H9 (cell line): ENCODE data around the gene MSMO1. TPM values are rescaled to one million over a fixed set of nuclear protein-coding genes. Genes with fewer than 3 reads are reported as not detected.

Source experiments
- DNase-seq: peaks from one replicate; pipeline ENCODE4 v3.0.0-alpha.2; 2017
- H2AFZ ChIP-seq: one replicate; pipeline ENCODE4 v1.6.1; 2013; ENCODE audit warnings: mild to moderate bottlenecking, low read length, control low read depth, moderate library complexity
- H2AK5ac ChIP-seq: 2 replicates; pipeline ENCODE4 v1.6.1; 2013; ENCODE audit warnings: low read length, control low read depth, mixed read lengths; ENCODE audit not compliant: insufficient read length
- H2BK120ac ChIP-seq: one replicate; pipeline ENCODE4 v1.6.1; 2013; ENCODE audit warnings: low read depth, mild to moderate bottlenecking, low read length, control low read depth, inconsistent platforms; ENCODE audit not compliant: poor library complexity, severe bottlenecking
- H2BK12ac ChIP-seq: 2 replicates; pipeline ENCODE4 v1.6.1; 2013; ENCODE audit warnings: low read length, control low read depth, mixed read lengths, low read depth; ENCODE audit not compliant: insufficient read length
- H2BK15ac ChIP-seq: 2 replicates; pipeline ENCODE4 v1.6.1; 2013; ENCODE audit warnings: low read depth, low read length, control low read depth
- H2BK20ac ChIP-seq: one replicate; pipeline ENCODE4 v1.6.1; 2013; ENCODE audit warnings: low read depth, mild to moderate bottlenecking, low read length, control low read depth, inconsistent platforms; ENCODE audit not compliant: poor library complexity, severe bottlenecking
- H2BK5ac ChIP-seq: 2 replicates; pipeline ENCODE4 v1.6.1; 2013; ENCODE audit warnings: low read length, control low read depth, mixed read lengths; ENCODE audit not compliant: insufficient read length
- H3K14ac ChIP-seq: 2 replicates; pipeline ENCODE4 v1.6.1; 2013; ENCODE audit warnings: low read length, control low read depth; ENCODE audit not compliant: insufficient read depth
- H3K18ac ChIP-seq: 2 replicates; pipeline ENCODE4 v1.6.1; 2013; ENCODE audit warnings: low read depth, mild to moderate bottlenecking, mixed read lengths, low read length, control low read depth; ENCODE audit not compliant: insufficient read length
- H3K23ac ChIP-seq: 2 replicates; pipeline ENCODE4 v1.6.1; 2013; ENCODE audit warnings: low read length, control low read depth, mixed read lengths, low read depth; ENCODE audit not compliant: insufficient read length
- H3K23me2 ChIP-seq: 2 replicates; pipeline ENCODE4 v1.6.1; 2013; ENCODE audit warnings: low read depth, mild to moderate bottlenecking, mixed read lengths, low read length, control low read depth; ENCODE audit not compliant: insufficient read length, poor library complexity, severe bottlenecking
- H3K27ac ChIP-seq: 2 replicates; pipeline ENCODE4 v1.5.1; 2013; ENCODE audit warnings: low read length, control low read depth, mixed read lengths, low read depth; ENCODE audit not compliant: insufficient read length
- H3K27me3 ChIP-seq: 2 replicates; pipeline ENCODE4 v1.6.1; 2013; ENCODE audit warnings: low read length, control low read depth, inconsistent platforms; ENCODE audit not compliant: insufficient read depth
- H3K4ac ChIP-seq: 2 replicates; pipeline ENCODE4 v1.6.1; 2013; ENCODE audit warnings: low read depth, mild to moderate bottlenecking, control low read depth, inconsistent platforms, low read length, moderate library complexity
- H3K4me1 ChIP-seq: 2 replicates; pipeline ENCODE4 v1.6.1; 2013; ENCODE audit warnings: low read length, control low read depth, inconsistent platforms; ENCODE audit not compliant: insufficient read depth
- H3K4me2 ChIP-seq: 2 replicates; pipeline ENCODE4 v1.6.1; 2013; ENCODE audit warnings: low read length, control low read depth, mixed read lengths; ENCODE audit not compliant: insufficient read length, insufficient read depth
- H3K56ac ChIP-seq: 2 replicates; pipeline ENCODE4 v1.6.1; 2013; ENCODE audit warnings: low read depth, mild to moderate bottlenecking, mixed read lengths, low read length, control low read depth; ENCODE audit not compliant: insufficient read length
- H3K79me1 ChIP-seq: 2 replicates; pipeline ENCODE4 v1.6.1; 2013; ENCODE audit warnings: low read depth, mild to moderate bottlenecking, moderate library complexity, low read length, control low read depth, inconsistent platforms; ENCODE audit not compliant: insufficient read depth, poor library complexity, severe bottlenecking
- H3K79me2 ChIP-seq: 2 replicates; pipeline ENCODE4 v1.6.1; 2013; ENCODE audit warnings: low read length, control low read depth, inconsistent platforms; ENCODE audit not compliant: insufficient read depth
- H3K9ac ChIP-seq: 2 replicates; pipeline ENCODE4 v1.6.1; 2013; ENCODE audit warnings: low read length, control low read depth, mixed read lengths; ENCODE audit not compliant: insufficient read length; ENCODE audit errors: extremely low read depth
- H3K9me3 ChIP-seq: one replicate; pipeline ENCODE4 v1.6.1; 2013; ENCODE audit warnings: low read depth, low read length, inconsistent platforms; ENCODE audit not compliant: control insufficient read depth
- H3T11ph ChIP-seq: one replicate; pipeline ENCODE4 v1.6.1; 2013; ENCODE audit warnings: mild to moderate bottlenecking, low read length, control low read depth, inconsistent platforms
- H4K20me1 ChIP-seq: one replicate; pipeline ENCODE4 v1.6.1; 2013; ENCODE audit not compliant: control insufficient read depth, insufficient read length, insufficient read depth
- H4K5ac ChIP-seq: 2 replicates; pipeline ENCODE4 v1.6.1; 2013; ENCODE audit warnings: low read depth, mild to moderate bottlenecking, mixed read lengths, low read length, control low read depth; ENCODE audit not compliant: insufficient read length
- H4K8ac ChIP-seq: replicated peaks from 2 replicates; pipeline ENCODE4 v1.6.1; 2013; ENCODE audit warnings: low read length, control low read depth, mixed read lengths, low read depth; ENCODE audit not compliant: insufficient read length
- H4K91ac ChIP-seq: 2 replicates; pipeline ENCODE4 v1.6.1; 2013; ENCODE audit warnings: low read depth, mild to moderate bottlenecking, moderate library complexity, mixed read lengths, low read length, control low read depth; ENCODE audit not compliant: insufficient read length
- H3K27ac Mint-ChIP-seq, 3 experiments: 2 replicates in 2 of 3; 3 replicates in 1 of 3; pipeline ENCODE4 v1.8.0; 2020 to 2021; ENCODE audit warnings: mixed read lengths in 3 of 3, mild to moderate bottlenecking in 1 of 3, moderate library complexity in 1 of 3
- H3K27me3 Mint-ChIP-seq: 2 replicates; pipeline ENCODE4 v1.8.0; 2021; ENCODE audit warnings: low read depth, mild to moderate bottlenecking, moderate library complexity, mixed read lengths
- H3K36me3 Mint-ChIP-seq, 3 experiments: 2 replicates in 2 of 3; 3 replicates in 1 of 3; pipeline ENCODE4 v1.8.0; 2020 to 2021; ENCODE audit warnings: low read depth in 3 of 3, mixed read lengths in 3 of 3; ENCODE audit not compliant: insufficient read depth in 1 of 3
- H3K4me1 Mint-ChIP-seq, 2 experiments: 2 replicates each; pipeline ENCODE4 v1.8.0; 2020; ENCODE audit warnings: mixed read lengths in 2 of 2
- H3K4me3 Mint-ChIP-seq, 2 experiments: 2 replicates in 1 of 2; 3 replicates in 1 of 2; pipeline ENCODE4 v1.8.0; 2020 to 2021; ENCODE audit warnings: mild to moderate bottlenecking in 2 of 2, mixed read lengths in 2 of 2, moderate library complexity in 1 of 2
- H3K9me3 Mint-ChIP-seq, 2 experiments: 2 replicates in 1 of 2; 3 replicates in 1 of 2; pipeline ENCODE4 v1.8.0; 2020; ENCODE audit warnings: mild to moderate bottlenecking in 2 of 2, mixed read lengths in 2 of 2, moderate library complexity in 1 of 2
- WGBS: extraction: QIAGEN DNeasy Blood & Tissue Kit; methylation state at CpG from one replicate; pipeline ENCODE4 v1.1.7; 2013; ENCODE audit warnings: missing lambda C conversion rate, low lambda C conversion rate, mixed read lengths; ENCODE audit not compliant: insufficient read length; ENCODE audit errors: extremely low coverage; 5-methylcytosine and 5-hydroxymethylcytosine counted together
- total RNA-seq: library from RNA; stranded (reverse); gene quantifications from 2 replicates; pipeline ENCODE4 v1.2.1, GENCODE V29; 2021
- TF ChIP-seq, protein P1 (sequence below): fragments of 200-600 bp; sonication (generic); conservative IDR thresholded peaks from 3 replicates; pipeline ENCODE4 v1.8.0; 2021; ENCODE audit warnings: antibody characterized with exemption, mild to moderate bottlenecking

The MSMO1 gene
- total RNA-seq, 1 experiment from 2014 or later: 79.3 TPM

DNA sequence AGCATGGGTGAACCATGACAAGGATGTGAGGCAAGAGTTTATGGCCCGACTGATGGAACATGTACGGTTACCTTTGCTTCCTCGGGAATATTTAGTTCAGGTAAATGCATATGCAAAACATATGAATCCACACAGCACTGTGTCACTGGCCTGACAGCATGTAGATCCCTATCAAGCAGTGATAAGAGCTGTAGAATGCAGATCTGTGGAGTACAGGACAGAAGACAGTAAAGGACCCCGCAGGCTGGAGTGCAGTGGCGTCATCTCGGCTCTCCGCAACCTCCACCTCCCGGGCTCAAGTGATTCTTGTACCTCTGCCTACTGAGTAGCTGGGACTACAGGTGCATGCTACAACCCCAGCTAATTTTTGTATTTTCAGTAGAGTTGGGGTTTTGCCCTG is 29.8 kb upstream of the MSMO1 start:
- TF ChIP-seq, protein P1, sequence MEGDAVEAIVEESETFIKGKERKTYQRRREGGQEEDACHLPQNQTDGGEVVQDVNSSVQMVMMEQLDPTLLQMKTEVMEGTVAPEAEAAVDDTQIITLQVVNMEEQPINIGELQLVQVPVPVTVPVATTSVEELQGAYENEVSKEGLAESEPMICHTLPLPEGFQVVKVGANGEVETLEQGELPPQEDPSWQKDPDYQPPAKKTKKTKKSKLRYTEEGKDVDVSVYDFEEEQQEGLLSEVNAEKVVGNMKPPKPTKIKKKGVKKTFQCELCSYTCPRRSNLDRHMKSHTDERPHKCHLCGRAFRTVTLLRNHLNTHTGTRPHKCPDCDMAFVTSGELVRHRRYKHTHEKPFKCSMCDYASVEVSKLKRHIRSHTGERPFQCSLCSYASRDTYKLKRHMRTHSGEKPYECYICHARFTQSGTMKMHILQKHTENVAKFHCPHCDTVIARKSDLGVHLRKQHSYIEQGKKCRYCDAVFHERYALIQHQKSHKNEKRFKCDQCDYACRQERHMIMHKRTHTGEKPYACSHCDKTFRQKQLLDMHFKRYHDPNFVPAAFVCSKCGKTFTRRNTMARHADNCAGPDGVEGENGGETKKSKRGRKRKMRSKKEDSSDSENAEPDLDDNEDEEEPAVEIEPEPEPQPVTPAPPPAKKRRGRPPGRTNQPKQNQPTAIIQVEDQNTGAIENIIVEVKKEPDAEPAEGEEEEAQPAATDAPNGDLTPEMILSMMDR: no peak
- Histone ChIP-seq H3K18ac (no peak overlapping the region), H2BK20ac (no peak overlapping the region), H3K4me2 (no peak overlapping the region), H4K20me1 (no peaks in the 10 kb centered on the region), H3K23ac (no peak overlapping the region), H2BK12ac (no peak overlapping the region), H3K27ac (no peak overlapping the region), H4K91ac (no peak overlapping the region), H3K79me2 (no peaks in the 10 kb centered on the region), H3K9me3 (no peaks in the 10 kb centered on the region), H3K9ac (no peak overlapping the region), H2BK15ac (no peak overlapping the region), H2AK5ac (no peak overlapping the region), H3T11ph (no peak overlapping the region), H3K79me1 (no peaks in the 10 kb centered on the region), H2BK120ac (no peak overlapping the region), H3K4me1 (no peaks in the 10 kb centered on the region; the same call in 1 of the 2 replicates), H3K27me3 (no peaks in the 10 kb centered on the region), H3K23me2 (no peaks in the 10 kb centered on the region), H3K56ac (no peak overlapping the region), H2BK5ac (no peak overlapping the region), H3K4ac (no peak overlapping the region), H4K8ac (no peak overlapping the region), H3K14ac (no peak overlapping the region), H4K5ac (no peak overlapping the region), H2AFZ (no peak overlapping the region)
- Mint-ChIP-seq H3K36me3 (peaks cover 2 to 11% (median 4%) of the 10 kb centered on the region in 3 experiments; a peak in 4 of 7 replicates), H3K4me3 (no peak overlapping the region), H3K27me3 (no peaks in the 10 kb centered on the region), H3K4me1 (peaks cover 10% of the 10 kb centered on the region in 2 experiments), H3K9me3 (no peaks in the 10 kb centered on the region), H3K27ac (no peak overlapping the region; a peak in 1 of 7 replicates)
- DNase-seq: no peak
- WGBS: no CpG with 5 or more reads among the region's 8 CpGs
